HepG2 (cell line): ENCODE measurements around the gene C4orf36. TPM values are rescaled to one million over a fixed set of nuclear protein-coding genes. Genes with fewer than 3 reads are reported as not detected.
A peak's percentile ranks its signal among the peaks of the same experiment; 100 is the strongest.

Experiments
- ATAC-seq: fragments of 200-7000 bp; cut with Tn5 transposase; 3 replicates; pipeline ENCODE4 v1.9.1; 2020; ENCODE audit warnings: mild to moderate bottlenecking, moderate library complexity
- BruUV-seq: library from RNA; stranded (reverse); fragments of 400-500 nt; replicated peaks from 2 replicates; lab custom pipeline; 2021; lab: Mats Ljungman, UMichigan
- CTCF ChIA-PET: fragments of 300-600 bp; formaldehyde crosslinking; extraction: SDS; loops from one replicate; lab custom pipeline; 2021; ENCODE audit warnings: low total read pairs, inconsistent platforms, low intra/inter-chr PET ratio; lab: Yijun Ruan, JAX
- POLR2A ChIA-PET: fragments of 350-600 bp; sonication (Branson Sonifier 250); formaldehyde crosslinking; loops from one replicate; lab custom pipeline; 2020; ENCODE audit warnings: antibody characterized with exemption, inconsistent platforms; lab: Yijun Ruan, JAX
- DNase-seq: peaks from one replicate; pipeline ENCODE4 v3.0.0-alpha.2; 2015; ENCODE audit warnings: low spot score
- FAIRE-seq: peaks from 3 replicates; lab custom pipeline; 2011; peaks lifted over from hg19 to GRCh38; lab: Jason Lieb, UNC
- H2AFZ ChIP-seq: one replicate; pipeline ENCODE4 v1.6.1; 2011; ENCODE audit warnings: low read length, inconsistent platforms
- H3K27ac ChIP-seq: fragments of 300-600 bp; 3 replicates; pipeline ENCODE4 v1.8.0; 2011; ENCODE audit warnings: mixed run types, mild to moderate bottlenecking, mixed read lengths, low read length, inconsistent platforms; ENCODE audit not compliant: insufficient read depth; ENCODE audit errors: extremely low read length
- H3K27me3 ChIP-seq, 2 experiments: fragments of 200-600 bp in 1 of 2; 2 replicates in 1 of 2; 3 replicates in 1 of 2; pipeline versions ENCODE4 v1.6.0 to v1.8.0; 2011; ENCODE audit warnings: low read length in 2 of 2, mild to moderate bottlenecking in 2 of 2, moderate library complexity in 2 of 2, inconsistent platforms in 1 of 2; ENCODE audit not compliant: insufficient read depth in 2 of 2, control insufficient read depth in 1 of 2
- H3K36me3 ChIP-seq, 2 experiments: fragments of 200-600 bp in 1 of 2; replicated peaks in 1 of 2; 2 replicates in 1 of 2; 3 replicates in 1 of 2; pipeline versions ENCODE4 v1.5.1 to v1.8.0; 2011; ENCODE audit warnings: low read length in 2 of 2, inconsistent platforms in 1 of 2; ENCODE audit not compliant: insufficient read depth in 2 of 2, control insufficient read depth in 1 of 2
- H3K4me1 ChIP-seq: 2 replicates; pipeline ENCODE4 v1.5.1; 2012; ENCODE audit warnings: low read length, inconsistent platforms; ENCODE audit not compliant: insufficient read depth
- H3K4me2 ChIP-seq: 2 replicates; pipeline ENCODE4 v1.6.0; 2011; ENCODE audit warnings: low read depth, low read length, inconsistent platforms
- H3K4me3 ChIP-seq, 3 experiments: fragments of 200-600 bp in 1 of 3; sonication (generic), shearing (Covaris generic) in 1 of 3; replicated peaks in 1 of 3; 2 replicates each; pipeline ENCODE4 v1.5.1; 2011 to 2016; ENCODE audit warnings: low read length in 3 of 3, inconsistent platforms in 2 of 3, low read depth in 2 of 3, mild to moderate bottlenecking in 2 of 3, control low read depth in 1 of 3, mixed read lengths in 1 of 3; ENCODE audit not compliant: insufficient read depth in 1 of 3
- H3K79me2 ChIP-seq: one replicate; pipeline ENCODE4 v1.6.1; 2011; ENCODE audit warnings: low read length, inconsistent platforms; ENCODE audit not compliant: insufficient read depth
- H3K9ac ChIP-seq: 2 replicates; pipeline ENCODE4 v1.6.0; 2011; ENCODE audit warnings: mild to moderate bottlenecking, low read depth, low read length, inconsistent platforms; ENCODE audit not compliant: insufficient read depth
- H3K9me3 ChIP-seq: 2 replicates; pipeline ENCODE4 v1.5.1; 2012; ENCODE audit warnings: mild to moderate bottlenecking, low read length
- H4K20me1 ChIP-seq: 2 replicates; pipeline ENCODE4 v1.6.0; 2011; ENCODE audit warnings: inconsistent platforms, mild to moderate bottlenecking, low read length, moderate library complexity; ENCODE audit not compliant: insufficient read depth
- CHD2 ChIP-seq: IDR thresholded peaks from 2 replicates; pipeline ENCODE4 v1.6.1; 2011; ENCODE audit warnings: low read depth, low read length, improper control_type of control experiment
- GABPB1 ChIP-seq: IDR thresholded peaks from 2 replicates; pipeline ENCODE4 v1.6.1; 2016; ENCODE audit warnings: mild to moderate bottlenecking, missing genetic modification reagents, moderate library complexity, missing compliant biosample characterization
- ISX ChIP-seq: sonication (generic); formaldehyde crosslinking; conservative IDR thresholded peaks from 2 replicates; pipeline ENCODE4 v1.5.0; 2020; ENCODE audit warnings: missing genetic modification reagents
- KDM1A ChIP-seq: IDR thresholded peaks from 2 replicates; pipeline ENCODE4 v1.6.1; 2016; ENCODE audit warnings: missing compliant biosample characterization
- NR2C2 ChIP-seq: sonication (generic); formaldehyde crosslinking; IDR thresholded peaks from 2 replicates; pipeline ENCODE4 v1.4.0; 2020; ENCODE audit warnings: missing genetic modification reagents, mild to moderate bottlenecking, moderate library complexity, borderline replicate concordance
- REPIN1 ChIP-seq: sonication (generic); formaldehyde crosslinking; IDR thresholded peaks from 2 replicates; pipeline ENCODE4 v1.8.0; 2022; ENCODE audit warnings: missing genetic modification reagents, low read depth, mild to moderate bottlenecking, borderline replicate concordance
- ZBTB1 ChIP-seq: sonication (generic); formaldehyde crosslinking; IDR thresholded peaks from 2 replicates; pipeline ENCODE4 v1.4.0; 2020; ENCODE audit warnings: missing genetic modification reagents, borderline replicate concordance
- WGBS: methylation state at CpG from one replicate; pipeline ENCODE4 v1.1.6; 2017; ENCODE audit warnings: low lambda C conversion rate; 5-methylcytosine and 5-hydroxymethylcytosine counted together
- in situ Hi-C: cut with HindIII; loops from 2 replicates; pipeline ENCODE4 v1.10.0; 2017; ENCODE audit warnings: low pct_unique_long_range_greater_than_20kb; ENCODE audit not compliant: extremely low pct_ligation_motif_present
- intact Hi-C: fragments of 100-400 bp; cut with micrococcal nuclease; formaldehyde crosslinking; loops from one replicate; pipeline ENCODE4 v1.10.0; 2022; ENCODE audit not compliant: unreplicated experiment
- polyA plus RNA-seq, 8 experiments: library from polyadenylated mRNA; depleted of rRNA in 3 of 8; stranded (reverse) in 7 of 8; unstranded in 1 of 8; fragments of >200 nt; fragmentation: Illumina TruSeq in 4 of 8; extraction: Trizol in 4 of 8; gene quantifications; 2 replicates each; pipeline versions ENCODE4 v1.2.1 to v1.2.3, GENCODE V29; 2011 to 2016; ENCODE audit warnings: low read depth in 4 of 8, missing spikeins in 1 of 8, mixed read lengths in 1 of 8; ENCODE audit not compliant: insufficient read depth in 1 of 8
- total RNA-seq, 5 experiments: library from RNA; depleted of rRNA; stranded (reverse); fragments of >200 nt; fragmentation: Illumina TruSeq; extraction: Trizol; gene quantifications; 2 replicates each; pipeline ENCODE4 v1.2.3, GENCODE V29; 2016; ENCODE audit warnings: low read depth in 1 of 5
- TF ChIP-seq, protein P1 (sequence below): IDR thresholded peaks from 2 replicates; pipeline ENCODE4 v1.6.1; 2016
- TF ChIP-seq, protein P2 (sequence below): sonication (generic); formaldehyde crosslinking; IDR thresholded peaks from 2 replicates; pipeline ENCODE4 v1.5.1; 2020; ENCODE audit warnings: mild to moderate bottlenecking, missing genetic modification reagents
- TF ChIP-seq, protein P3 (sequence below): sonication (generic); formaldehyde crosslinking; IDR thresholded peaks from 2 replicates; pipeline ENCODE4 v1.5.0; 2020; ENCODE audit warnings: missing genetic modification reagents, mild to moderate bottlenecking, borderline replicate concordance

Gene C4orf36
- total and polyA plus RNA-seq, 2 of the 13 experiments (the other 11 are each of a cell fraction or from before 2014, with no cell fraction given) = 0.63 TPM; not detected in 1

- H3K4me1 ChIP-seq = peaks cover 74% of the 10 kb centered on the region
- TF ChIP-seq ISX (CRISPR knock-in tag) (no peak), KDM1A (CRISPR knock-in tag) (no peak), ZBTB1 (CRISPR knock-in tag) (no peak), CHD2 (no peak), REPIN1 (no peak), GABPB1 (CRISPR knock-in tag) (no peak), NR2C2 (no peak)
- TF ChIP-seq, protein P1, sequence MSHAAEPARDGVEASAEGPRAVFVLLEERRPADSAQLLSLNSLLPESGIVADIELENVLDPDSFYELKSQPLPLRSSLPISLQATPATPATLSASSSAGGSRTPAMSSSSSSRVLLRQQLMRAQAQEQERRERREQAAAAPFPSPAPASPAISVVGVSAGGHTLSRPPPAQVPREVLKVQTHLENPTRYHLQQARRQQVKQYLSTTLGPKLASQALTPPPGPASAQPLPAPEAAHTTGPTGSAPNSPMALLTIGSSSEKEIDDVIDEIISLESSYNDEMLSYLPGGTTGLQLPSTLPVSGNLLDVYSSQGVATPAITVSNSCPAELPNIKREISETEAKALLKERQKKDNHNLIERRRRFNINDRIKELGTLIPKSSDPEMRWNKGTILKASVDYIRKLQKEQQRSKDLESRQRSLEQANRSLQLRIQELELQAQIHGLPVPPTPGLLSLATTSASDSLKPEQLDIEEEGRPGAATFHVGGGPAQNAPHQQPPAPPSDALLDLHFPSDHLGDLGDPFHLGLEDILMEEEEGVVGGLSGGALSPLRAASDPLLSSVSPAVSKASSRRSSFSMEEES (CRISPR knock-in tag) = no peak
- TF ChIP-seq, protein P2, sequence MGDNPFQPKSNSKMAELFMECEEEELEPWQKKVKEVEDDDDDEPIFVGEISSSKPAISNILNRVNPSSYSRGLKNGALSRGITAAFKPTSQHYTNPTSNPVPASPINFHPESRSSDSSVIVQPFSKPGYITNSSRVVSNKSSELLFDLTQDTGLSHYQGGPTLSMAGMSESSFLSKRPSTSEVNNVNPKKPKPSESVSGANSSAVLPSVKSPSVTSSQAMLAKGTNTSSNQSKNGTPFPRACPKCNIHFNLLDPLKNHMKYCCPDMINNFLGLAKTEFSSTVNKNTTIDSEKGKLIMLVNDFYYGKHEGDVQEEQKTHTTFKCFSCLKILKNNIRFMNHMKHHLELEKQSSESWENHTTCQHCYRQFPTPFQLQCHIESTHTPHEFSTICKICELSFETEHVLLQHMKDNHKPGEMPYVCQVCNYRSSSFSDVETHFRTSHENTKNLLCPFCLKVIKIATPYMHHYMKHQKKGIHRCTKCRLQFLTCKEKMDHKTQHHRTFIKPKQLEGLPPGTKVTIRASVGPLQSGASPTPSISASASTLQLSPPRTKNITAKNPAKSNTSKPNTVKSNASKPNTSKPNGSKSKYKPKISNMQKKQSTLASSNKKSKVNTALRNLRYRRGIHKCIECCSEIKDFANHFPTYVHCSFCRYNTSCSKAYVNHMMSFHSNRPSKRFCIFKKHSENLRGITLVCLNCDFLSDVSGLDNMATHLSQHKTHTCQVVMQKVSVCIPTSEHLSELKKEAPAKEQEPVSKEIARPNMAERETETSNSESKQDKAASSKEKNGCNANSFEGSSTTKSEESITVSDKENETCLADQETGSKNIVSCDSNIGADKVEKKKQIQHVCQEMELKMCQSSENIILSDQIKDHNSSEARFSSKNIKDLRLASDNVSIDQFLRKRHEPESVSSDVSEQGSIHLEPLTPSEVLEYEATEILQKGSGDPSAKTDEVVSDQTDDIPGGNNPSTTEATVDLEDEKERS (CRISPR knock-in tag) = no peak
- TF ChIP-seq, protein P3, sequence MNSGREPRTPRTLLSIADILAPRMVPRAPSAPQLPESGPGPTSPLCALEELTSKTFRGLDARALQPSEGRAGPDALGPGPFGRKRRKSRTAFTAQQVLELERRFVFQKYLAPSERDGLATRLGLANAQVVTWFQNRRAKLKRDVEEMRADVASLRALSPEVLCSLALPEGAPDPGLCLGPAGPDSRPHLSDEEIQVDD (CRISPR knock-in tag) = no peak
- peak overlapping the region; percentile 7 for H3K27ac ChIP-seq
- POLR2A ChIA-PET = interaction anchor here (0.5 to 3.6 kb wide), 3 partner anchors 20 to 67 kb away, joined by 3 to 18 read pairs (median 4); no protein-coding TSS in a partner anchor
- no peak for ATAC-seq
- DNase-seq = no peak
- H3K79me2 ChIP-seq = peaks cover 75% of the 10 kb centered on the region
- no peaks in the 10 kb centered on the region for H4K20me1 ChIP-seq
- in situ Hi-C loops = loop anchor here (5.0 kb wide), 1 partner anchor 68 kb away; no protein-coding TSS in a partner anchor
- H3K9ac ChIP-seq = no peak overlapping the region; the same call in 1 of the 2 replicates
- WGBS = 81% methylated on average over 4 of the region's 4 CpGs
- no peaks in the 10 kb centered on the region for H3K9me3 ChIP-seq
- H2AFZ ChIP-seq = no peak overlapping the region
- peak overlapping the region; percentile 55 for H3K4me2 ChIP-seq
- H3K27me3 ChIP-seq = no peaks in the 10 kb centered on the region; a peak in 1 of 5 replicates
- FAIRE-seq = no peak
- CTCF ChIA-PET = no interaction called here
- no TSS peak for BruUV-seq
- intact Hi-C loops = loop anchor here (5.0 kb wide), 2 partner anchors 153 to 168 kb away; no protein-coding TSS in a partner anchor
- no peaks in the 10 kb centered on the region for H3K36me3 ChIP-seq
- peak overlapping the region in 1 of 3 experiments; percentile 31; a peak in 2 of 6 replicates for H3K4me3 ChIP-seq
Measured at GRCh38 chr4:86938771-86939520, 46.7 kb upstream of the C4orf36 start.
